ENCODE results near the gene GLIS1. TPM values are rescaled to one million over a fixed set of nuclear protein-coding genes. Genes with fewer than 3 reads are reported as not detected.

The GLIS1 gene
- total RNA-seq, 1 experiment from 2014 or later: 0.24 TPM

DNA sequence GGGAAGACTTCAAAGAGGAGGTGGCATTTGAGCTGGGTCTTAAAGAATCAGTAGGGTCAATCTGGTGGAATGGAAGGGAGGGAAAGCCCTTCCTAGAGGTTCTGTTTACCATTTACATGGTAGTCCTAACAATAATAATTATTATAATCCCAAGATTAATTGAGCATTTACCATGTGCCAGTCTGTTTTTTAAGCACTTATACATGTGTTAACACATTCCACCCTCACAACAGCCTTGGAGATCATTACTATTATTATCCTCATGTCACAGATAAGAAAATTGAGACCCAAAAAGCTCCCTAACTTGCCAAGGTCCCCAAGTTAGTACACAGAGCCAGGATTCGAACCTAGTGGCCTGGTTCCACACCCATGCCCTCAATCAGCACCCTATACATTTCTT, 10.8 kb downstream of the GLIS1 start (continued):
- TF ChIP-seq, protein P1, sequence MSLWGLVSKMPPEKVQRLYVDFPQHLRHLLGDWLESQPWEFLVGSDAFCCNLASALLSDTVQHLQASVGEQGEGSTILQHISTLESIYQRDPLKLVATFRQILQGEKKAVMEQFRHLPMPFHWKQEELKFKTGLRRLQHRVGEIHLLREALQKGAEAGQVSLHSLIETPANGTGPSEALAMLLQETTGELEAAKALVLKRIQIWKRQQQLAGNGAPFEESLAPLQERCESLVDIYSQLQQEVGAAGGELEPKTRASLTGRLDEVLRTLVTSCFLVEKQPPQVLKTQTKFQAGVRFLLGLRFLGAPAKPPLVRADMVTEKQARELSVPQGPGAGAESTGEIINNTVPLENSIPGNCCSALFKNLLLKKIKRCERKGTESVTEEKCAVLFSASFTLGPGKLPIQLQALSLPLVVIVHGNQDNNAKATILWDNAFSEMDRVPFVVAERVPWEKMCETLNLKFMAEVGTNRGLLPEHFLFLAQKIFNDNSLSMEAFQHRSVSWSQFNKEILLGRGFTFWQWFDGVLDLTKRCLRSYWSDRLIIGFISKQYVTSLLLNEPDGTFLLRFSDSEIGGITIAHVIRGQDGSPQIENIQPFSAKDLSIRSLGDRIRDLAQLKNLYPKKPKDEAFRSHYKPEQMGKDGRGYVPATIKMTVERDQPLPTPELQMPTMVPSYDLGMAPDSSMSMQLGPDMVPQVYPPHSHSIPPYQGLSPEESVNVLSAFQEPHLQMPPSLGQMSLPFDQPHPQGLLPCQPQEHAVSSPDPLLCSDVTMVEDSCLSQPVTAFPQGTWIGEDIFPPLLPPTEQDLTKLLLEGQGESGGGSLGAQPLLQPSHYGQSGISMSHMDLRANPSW (CRISPR knock-in tag; conservative IDR thresholded peaks at IDR 0.05; ENCODE audit: low read depth): no peak
- TF ChIP-seq NFYB (CRISPR knock-in tag; conservative IDR thresholded peaks at IDR 0.05; ENCODE audit: low read depth) (no peak), NR3C1 (CRISPR knock-in tag; conservative IDR thresholded peaks at IDR 0.05; ENCODE audit: low read depth) (no peak), TEAD1 (CRISPR knock-in tag; IDR thresholded peaks at IDR 0.05) (no peak)

DNA sequence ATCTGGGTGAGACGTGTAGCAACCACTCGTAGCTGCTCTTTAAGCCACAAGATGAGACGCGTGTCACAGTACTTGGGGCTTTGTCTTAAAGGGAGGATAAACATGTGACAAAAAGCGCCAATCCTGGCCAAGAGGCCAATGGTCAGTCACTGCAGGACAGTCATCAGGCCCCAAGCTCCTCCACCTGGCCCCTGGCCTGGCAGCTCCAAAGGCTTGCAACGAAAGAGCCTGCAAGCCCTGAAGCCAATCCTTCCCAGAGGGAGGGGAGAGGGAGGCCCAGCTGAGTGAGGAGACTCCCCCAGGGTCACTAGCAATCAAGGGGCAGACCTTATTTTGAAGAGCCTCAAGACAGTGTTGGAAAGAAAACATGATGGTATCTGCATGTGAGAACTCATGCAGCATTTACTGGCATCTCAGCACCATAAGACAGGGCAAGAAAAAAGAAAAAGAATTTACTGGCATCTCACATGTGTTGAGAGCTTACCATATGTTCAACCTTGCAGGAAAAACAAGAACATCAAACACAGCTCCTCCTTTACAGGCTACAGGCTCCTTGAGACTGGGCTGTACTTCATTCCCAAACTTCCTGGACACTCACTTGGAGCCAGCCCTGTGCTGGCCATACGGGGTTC, 11.4 kb downstream of the GLIS1 start:
- CTCF ChIA-PET: interaction anchor here (1.5 to 2.1 kb wide), 3 partner anchors 12 to 242 kb away, joined by 4 to 11 read pairs (median 5); no protein-coding TSS in a partner anchor
- H3K27ac Mint-ChIP-seq: no peak overlapping the region
- no peak overlapping the region for H3K4me3 Mint-ChIP-seq
- DNase-seq (ENCODE audit: low spot score) (no peak), ATAC-seq (no peak)
- H3K27me3 Mint-ChIP-seq (ENCODE audit: low read depth): no peaks in the 10 kb centered on the region; the same call in 1 of the 2 replicates
- H3K36me3 Mint-ChIP-seq: no peaks in the 10 kb centered on the region
- peaks cover 6% of the 10 kb centered on the region for H3K4me1 Mint-ChIP-seq
- POLR2A ChIA-PET: no interaction called here
- H3K9me3 Mint-ChIP-seq: no peaks in the 10 kb centered on the region
- no peak for TF ChIP-seq IRF2 (CRISPR knock-in tag; IDR thresholded peaks at IDR 0.05; ENCODE audit: borderline replicate concordance, low read depth)
- TF ChIP-seq ZNF416 (CRISPR knock-in tag; IDR thresholded peaks at IDR 0.05): no peak
- TF ChIP-seq, protein P2, sequence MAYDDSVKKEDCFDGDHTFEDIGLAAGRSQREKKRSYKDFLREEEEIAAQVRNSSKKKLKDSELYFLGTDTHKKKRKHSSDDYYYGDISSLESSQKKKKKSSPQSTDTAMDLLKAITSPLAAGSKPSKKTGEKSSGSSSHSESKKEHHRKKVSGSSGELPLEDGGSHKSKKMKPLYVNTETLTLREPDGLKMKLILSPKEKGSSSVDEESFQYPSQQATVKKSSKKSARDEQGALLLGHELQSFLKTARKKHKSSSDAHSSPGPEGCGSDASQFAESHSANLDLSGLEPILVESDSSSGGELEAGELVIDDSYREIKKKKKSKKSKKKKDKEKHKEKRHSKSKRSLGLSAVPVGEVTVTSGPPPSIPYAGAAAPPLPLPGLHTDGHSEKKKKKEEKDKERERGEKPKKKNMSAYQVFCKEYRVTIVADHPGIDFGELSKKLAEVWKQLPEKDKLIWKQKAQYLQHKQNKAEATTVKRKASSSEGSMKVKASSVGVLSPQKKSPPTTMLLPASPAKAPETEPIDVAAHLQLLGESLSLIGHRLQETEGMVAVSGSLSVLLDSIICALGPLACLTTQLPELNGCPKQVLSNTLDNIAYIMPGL (CRISPR knock-in tag; IDR thresholded peaks at IDR 0.05): no peak
- TF ChIP-seq NR3C1 (CRISPR knock-in tag; conservative IDR thresholded peaks at IDR 0.05; ENCODE audit: low read depth): no peak
- no peak for TF ChIP-seq MYBL2 (CRISPR knock-in tag; IDR thresholded peaks at IDR 0.05)
- no peak for TF ChIP-seq NFATC4 (CRISPR knock-in tag; IDR thresholded peaks at IDR 0.05)
- no peak for TF ChIP-seq PRRX2 (CRISPR knock-in tag; IDR thresholded peaks at IDR 0.05)
- no peak for TF ChIP-seq ZNF121 (CRISPR knock-in tag; IDR thresholded peaks at IDR 0.05)
- TF ChIP-seq HMGA2 (CRISPR knock-in tag; IDR thresholded peaks at IDR 0.05): no peak
- no peak for TF ChIP-seq TCF7 (CRISPR knock-in tag; IDR thresholded peaks at IDR 0.05; ENCODE audit: low read depth)
- no peak for TF ChIP-seq ZNF263 (CRISPR knock-in tag; IDR thresholded peaks at IDR 0.05; ENCODE audit: low read depth)
- TF ChIP-seq, protein P3, sequence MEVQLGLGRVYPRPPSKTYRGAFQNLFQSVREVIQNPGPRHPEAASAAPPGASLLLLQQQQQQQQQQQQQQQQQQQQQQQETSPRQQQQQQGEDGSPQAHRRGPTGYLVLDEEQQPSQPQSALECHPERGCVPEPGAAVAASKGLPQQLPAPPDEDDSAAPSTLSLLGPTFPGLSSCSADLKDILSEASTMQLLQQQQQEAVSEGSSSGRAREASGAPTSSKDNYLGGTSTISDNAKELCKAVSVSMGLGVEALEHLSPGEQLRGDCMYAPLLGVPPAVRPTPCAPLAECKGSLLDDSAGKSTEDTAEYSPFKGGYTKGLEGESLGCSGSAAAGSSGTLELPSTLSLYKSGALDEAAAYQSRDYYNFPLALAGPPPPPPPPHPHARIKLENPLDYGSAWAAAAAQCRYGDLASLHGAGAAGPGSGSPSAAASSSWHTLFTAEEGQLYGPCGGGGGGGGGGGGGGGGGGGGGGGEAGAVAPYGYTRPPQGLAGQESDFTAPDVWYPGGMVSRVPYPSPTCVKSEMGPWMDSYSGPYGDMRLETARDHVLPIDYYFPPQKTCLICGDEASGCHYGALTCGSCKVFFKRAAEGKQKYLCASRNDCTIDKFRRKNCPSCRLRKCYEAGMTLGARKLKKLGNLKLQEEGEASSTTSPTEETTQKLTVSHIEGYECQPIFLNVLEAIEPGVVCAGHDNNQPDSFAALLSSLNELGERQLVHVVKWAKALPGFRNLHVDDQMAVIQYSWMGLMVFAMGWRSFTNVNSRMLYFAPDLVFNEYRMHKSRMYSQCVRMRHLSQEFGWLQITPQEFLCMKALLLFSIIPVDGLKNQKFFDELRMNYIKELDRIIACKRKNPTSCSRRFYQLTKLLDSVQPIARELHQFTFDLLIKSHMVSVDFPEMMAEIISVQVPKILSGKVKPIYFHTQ (CRISPR knock-in tag; IDR thresholded peaks at IDR 0.05): no peak
- TF ChIP-seq, protein P4, sequence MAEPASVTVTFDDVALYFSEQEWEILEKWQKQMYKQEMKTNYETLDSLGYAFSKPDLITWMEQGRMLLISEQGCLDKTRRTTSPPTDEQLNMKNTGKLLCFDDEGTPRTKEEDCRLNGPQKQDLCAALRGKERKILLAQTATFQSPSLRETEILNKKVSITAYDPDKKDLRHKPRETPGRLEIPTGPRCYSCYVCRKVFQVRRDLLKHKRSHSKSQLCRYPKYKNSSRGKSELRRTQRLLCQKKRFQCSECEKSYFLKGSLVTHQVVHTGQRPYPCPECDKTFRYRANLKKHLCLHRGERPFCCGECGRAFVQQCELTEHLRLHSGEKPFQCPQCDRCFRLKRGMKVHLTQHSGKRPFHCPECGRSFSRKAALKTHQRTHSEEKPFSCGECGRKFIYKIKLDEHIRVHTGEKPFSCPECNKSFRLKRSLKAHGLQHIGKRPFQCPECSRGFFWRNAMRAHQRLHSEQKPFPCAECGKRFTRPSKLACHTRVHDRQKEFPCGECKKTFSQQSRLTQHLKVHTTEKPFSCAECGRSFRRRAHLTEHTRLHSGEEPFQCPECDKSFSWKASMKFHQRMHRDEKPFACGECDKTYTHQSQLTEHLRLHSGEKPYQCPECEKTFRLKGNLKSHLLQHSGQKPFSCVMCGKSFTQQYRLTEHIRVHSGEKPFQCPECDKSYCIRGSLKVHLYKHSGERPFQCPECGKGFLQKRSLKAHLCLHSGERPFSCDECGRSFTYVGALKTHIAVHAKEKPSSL (CRISPR knock-in tag; conservative IDR thresholded peaks at IDR 0.05): no peak
- TF ChIP-seq, protein P5, sequence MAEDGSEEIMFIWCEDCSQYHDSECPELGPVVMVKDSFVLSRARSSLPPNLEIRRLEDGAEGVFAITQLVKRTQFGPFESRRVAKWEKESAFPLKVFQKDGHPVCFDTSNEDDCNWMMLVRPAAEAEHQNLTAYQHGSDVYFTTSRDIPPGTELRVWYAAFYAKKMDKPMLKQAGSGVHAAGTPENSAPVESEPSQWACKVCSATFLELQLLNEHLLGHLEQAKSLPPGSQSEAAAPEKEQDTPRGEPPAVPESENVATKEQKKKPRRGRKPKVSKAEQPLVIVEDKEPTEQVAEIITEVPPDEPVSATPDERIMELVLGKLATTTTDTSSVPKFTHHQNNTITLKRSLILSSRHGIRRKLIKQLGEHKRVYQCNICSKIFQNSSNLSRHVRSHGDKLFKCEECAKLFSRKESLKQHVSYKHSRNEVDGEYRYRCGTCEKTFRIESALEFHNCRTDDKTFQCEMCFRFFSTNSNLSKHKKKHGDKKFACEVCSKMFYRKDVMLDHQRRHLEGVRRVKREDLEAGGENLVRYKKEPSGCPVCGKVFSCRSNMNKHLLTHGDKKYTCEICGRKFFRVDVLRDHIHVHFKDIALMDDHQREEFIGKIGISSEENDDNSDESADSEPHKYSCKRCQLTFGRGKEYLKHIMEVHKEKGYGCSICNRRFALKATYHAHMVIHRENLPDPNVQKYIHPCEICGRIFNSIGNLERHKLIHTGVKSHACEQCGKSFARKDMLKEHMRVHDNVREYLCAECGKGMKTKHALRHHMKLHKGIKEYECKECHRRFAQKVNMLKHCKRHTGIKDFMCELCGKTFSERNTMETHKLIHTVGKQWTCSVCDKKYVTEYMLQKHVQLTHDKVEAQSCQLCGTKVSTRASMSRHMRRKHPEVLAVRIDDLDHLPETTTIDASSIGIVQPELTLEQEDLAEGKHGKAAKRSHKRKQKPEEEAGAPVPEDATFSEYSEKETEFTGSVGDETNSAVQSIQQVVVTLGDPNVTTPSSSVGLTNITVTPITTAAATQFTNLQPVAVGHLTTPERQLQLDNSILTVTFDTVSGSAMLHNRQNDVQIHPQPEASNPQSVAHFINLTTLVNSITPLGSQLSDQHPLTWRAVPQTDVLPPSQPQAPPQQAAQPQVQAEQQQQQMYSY (CRISPR knock-in tag; IDR thresholded peaks at IDR 0.05): no peak
- TF ChIP-seq, protein P6, sequence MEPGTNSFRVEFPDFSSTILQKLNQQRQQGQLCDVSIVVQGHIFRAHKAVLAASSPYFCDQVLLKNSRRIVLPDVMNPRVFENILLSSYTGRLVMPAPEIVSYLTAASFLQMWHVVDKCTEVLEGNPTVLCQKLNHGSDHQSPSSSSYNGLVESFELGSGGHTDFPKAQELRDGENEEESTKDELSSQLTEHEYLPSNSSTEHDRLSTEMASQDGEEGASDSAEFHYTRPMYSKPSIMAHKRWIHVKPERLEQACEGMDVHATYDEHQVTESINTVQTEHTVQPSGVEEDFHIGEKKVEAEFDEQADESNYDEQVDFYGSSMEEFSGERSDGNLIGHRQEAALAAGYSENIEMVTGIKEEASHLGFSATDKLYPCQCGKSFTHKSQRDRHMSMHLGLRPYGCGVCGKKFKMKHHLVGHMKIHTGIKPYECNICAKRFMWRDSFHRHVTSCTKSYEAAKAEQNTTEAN (CRISPR knock-in tag; IDR thresholded peaks at IDR 0.05): no peak
- TF ChIP-seq GTF2I (CRISPR knock-in tag; conservative IDR thresholded peaks at IDR 0.05): no peak
- no peak for TF ChIP-seq CREM (CRISPR knock-in tag; IDR thresholded peaks at IDR 0.05)
